ENCODE data around the gene THG1L. TPM values are rescaled to one million over a fixed set of nuclear protein-coding genes. Genes with fewer than 3 reads are reported as not detected.

THG1L gene
- total and polyA plus RNA-seq, 2 of the 4 experiments (the other 2 are of a cell fraction) = 15.2 to 20.4 TPM

DNA sequence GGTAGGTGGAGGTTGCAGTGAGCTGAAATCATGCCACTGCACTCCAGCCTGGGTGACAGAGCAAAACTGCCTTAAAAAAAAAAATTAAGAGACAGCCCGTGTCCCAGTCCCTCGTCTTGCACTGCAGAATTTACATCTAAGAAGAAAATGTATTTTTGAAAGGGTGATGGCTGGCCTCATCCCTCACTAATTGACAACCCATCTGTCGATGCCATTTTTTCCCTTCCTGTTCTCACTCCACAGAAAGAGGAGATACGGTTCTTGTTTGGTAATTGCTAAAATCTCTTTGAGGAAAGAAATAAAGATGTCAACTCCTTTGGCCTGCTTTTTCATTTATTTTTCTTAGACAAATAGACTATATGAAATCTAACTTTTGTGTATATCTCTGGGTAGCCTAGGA is 9.9 kb downstream of the THG1L start:
- no peak overlapping the region for H2AK9ac ChIP-seq (replicated peaks; ENCODE audit: low read depth, low read length, poor library complexity)
- DNase-seq (no peak), ATAC-seq (ENCODE audit: low read depth) (no peak)
- ChIA-PET CTCF (interaction anchor here (0.6 to 0.7 kb wide), 4 partner anchors 205 to 931 kb away, joined by 3 to 8 read pairs (median 4); no protein-coding TSS in a partner anchor), POLR2A (ENCODE audit: unreplicated experiment) (no interaction called here)
- no peaks in the 10 kb centered on the region for H4K20me1 ChIP-seq (ENCODE audit: insufficient read depth, low read length)
- H3K4me1 ChIP-seq (ENCODE audit: control insufficient read depth, insufficient read depth, low read length) = no peaks in the 10 kb centered on the region
- intact Hi-C loops (cut with micrococcal nuclease) (loop anchor here (5.0 kb wide), 1 partner anchor 594 kb away; no protein-coding TSS in a partner anchor), dilution Hi-C loops (cut with HindIII; ENCODE audit: low sequenced_read_pairs, unreplicated experiment) (no loop called here), in situ Hi-C loops (cut with MboI; ENCODE audit: low sequenced_read_pairs) (loop anchor here (10.0 kb wide), 1 partner anchor 596 kb away; the partner anchor contains the start of gene MED7)
- H3K27me3 ChIP-seq (ENCODE audit: control insufficient read depth, insufficient read depth, low read length) = no peaks in the 10 kb centered on the region
- no peaks in the 10 kb centered on the region for H3K9me3 ChIP-seq (ENCODE audit: control insufficient read depth, insufficient read depth, low read length)
- WGBS, 2 experiments (ENCODE audit: extremely low coverage in 2 of 2, insufficient read length in 1 of 2) = no CpG with 5 or more reads among the region's 4 CpGs
- no peak overlapping the region for H3K9ac ChIP-seq (ENCODE audit: low read depth, low read length)
- no peak overlapping the region for H4K5ac ChIP-seq (ENCODE audit: low read depth, low read length)
- H2AFZ ChIP-seq (replicated peaks; ENCODE audit: low read length, poor library complexity) = no peak overlapping the region
- H4K91ac ChIP-seq (ENCODE audit: insufficient read depth, low read depth, low read length) = no peak overlapping the region
- H3K23ac ChIP-seq (ENCODE audit: low read depth, low read length) = no peak overlapping the region
- no peaks in the 10 kb centered on the region for H3K9me1 ChIP-seq (ENCODE audit: insufficient read depth, low read length)
- H3K27ac ChIP-seq (ENCODE audit: insufficient read depth, low read length) = no peak overlapping the region
- H3K79me1 ChIP-seq (ENCODE audit: low read depth in 1 of 2, low read length in 2 of 2) = peaks cover 7 to 14% of the 10 kb centered on the region in 2 experiments; a peak in 3 of 4 replicates
- no TSS peak for BruUV-seq (replicated peaks)
- no peak overlapping the region for H2AK5ac ChIP-seq (ENCODE audit: low read depth, low read length)
- H3K14ac ChIP-seq (replicated peaks; ENCODE audit: low read depth, low read length) = no peak overlapping the region
- no peak overlapping the region for H3K56ac ChIP-seq (ENCODE audit: extremely low read depth, insufficient read depth, low read length)
- H2BK5ac ChIP-seq (ENCODE audit: low read depth, low read length, poor library complexity, severe bottlenecking) = no peak overlapping the region
- H3K4ac ChIP-seq (ENCODE audit: low read depth, low read length) = no peak overlapping the region
- H2BK120ac ChIP-seq (ENCODE audit: low read depth, low read length) = no peak overlapping the region
- H2BK20ac ChIP-seq (ENCODE audit: low read depth, low read length) = no peak overlapping the region
- no peak overlapping the region for H2BK15ac ChIP-seq (ENCODE audit: low read depth, low read length)
- H4K8ac ChIP-seq (ENCODE audit: low read depth in 2 of 2, low read length in 2 of 2) = no peak overlapping the region
- H3K4me3 ChIP-seq (ENCODE audit: insufficient read depth, low read depth, low read length) = no peak overlapping the region
- TF ChIP-seq NFE2L2 (IDR thresholded peaks at IDR 0.05; ENCODE audit: low read depth, low read length) (no peak), POLR2A (IDR thresholded peaks at IDR 0.05; ENCODE audit: low read depth, low read length) (no peak), SMC3 (IDR thresholded peaks at IDR 0.05; ENCODE audit: low read depth, low read length) (no peak), RFX5 (IDR thresholded peaks at IDR 0.05; ENCODE audit: low read depth, low read length) (no peak), CEBPB (IDR thresholded peaks at IDR 0.05; ENCODE audit: low read depth, low read length) (no peak), RCOR1 (IDR thresholded peaks at IDR 0.05; ENCODE audit: insufficient replicate concordance, low read length) (no peak), RAD21 (IDR thresholded peaks at IDR 0.05; ENCODE audit: low read length) (no peak)
- TF ChIP-seq, protein P1, sequence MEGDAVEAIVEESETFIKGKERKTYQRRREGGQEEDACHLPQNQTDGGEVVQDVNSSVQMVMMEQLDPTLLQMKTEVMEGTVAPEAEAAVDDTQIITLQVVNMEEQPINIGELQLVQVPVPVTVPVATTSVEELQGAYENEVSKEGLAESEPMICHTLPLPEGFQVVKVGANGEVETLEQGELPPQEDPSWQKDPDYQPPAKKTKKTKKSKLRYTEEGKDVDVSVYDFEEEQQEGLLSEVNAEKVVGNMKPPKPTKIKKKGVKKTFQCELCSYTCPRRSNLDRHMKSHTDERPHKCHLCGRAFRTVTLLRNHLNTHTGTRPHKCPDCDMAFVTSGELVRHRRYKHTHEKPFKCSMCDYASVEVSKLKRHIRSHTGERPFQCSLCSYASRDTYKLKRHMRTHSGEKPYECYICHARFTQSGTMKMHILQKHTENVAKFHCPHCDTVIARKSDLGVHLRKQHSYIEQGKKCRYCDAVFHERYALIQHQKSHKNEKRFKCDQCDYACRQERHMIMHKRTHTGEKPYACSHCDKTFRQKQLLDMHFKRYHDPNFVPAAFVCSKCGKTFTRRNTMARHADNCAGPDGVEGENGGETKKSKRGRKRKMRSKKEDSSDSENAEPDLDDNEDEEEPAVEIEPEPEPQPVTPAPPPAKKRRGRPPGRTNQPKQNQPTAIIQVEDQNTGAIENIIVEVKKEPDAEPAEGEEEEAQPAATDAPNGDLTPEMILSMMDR (conservative IDR thresholded peaks at IDR 0.05; ENCODE audit: low read depth, low read length) = no peak
- H3K36me3 ChIP-seq (ENCODE audit: control insufficient read depth, insufficient read depth, low read length) = peaks cover 9% of the 10 kb centered on the region
- no peak overlapping the region for H3K18ac ChIP-seq (ENCODE audit: low read depth, low read length)
- no peak overlapping the region for H3K4me2 ChIP-seq (ENCODE audit: low read depth, low read length)

Data from IMR-90 (cell line).